Neural progenitor cell (in vitro differentiated cells): ENCODE data around the gene DOK5. TPM values are rescaled to one million over a fixed set of nuclear protein-coding genes. Genes with fewer than 3 reads are reported as not detected.

Experiments
- DNase-seq: peaks from one replicate; pipeline ENCODE4 v3.0.0-alpha.2; 2016; ENCODE audit warnings: low spot score
- H2AFZ ChIP-seq: fragments of 200-600 bp; sonication (generic); replicated peaks from 2 replicates; pipeline ENCODE4 v1.6.1; 2016; ENCODE audit warnings: antibody characterized with exemption
- H3F3A ChIP-seq: fragments of 200-600 bp; sonication (generic); 2 replicates; pipeline ENCODE4 v1.6.1; 2016; ENCODE audit warnings: antibody characterized with exemption, low read depth
- H3K27ac ChIP-seq: fragments of 200-600 bp; sonication (generic); 2 replicates; pipeline ENCODE4 v1.5.1; 2016; ENCODE audit warnings: mild to moderate bottlenecking
- H3K27me3 ChIP-seq: fragments of 200-600 bp; sonication (generic); 2 replicates; pipeline ENCODE4 v1.6.1; 2016; ENCODE audit warnings: mild to moderate bottlenecking, moderate library complexity
- H3K36me3 ChIP-seq: fragments of 200-600 bp; sonication (generic); 2 replicates; pipeline ENCODE4 v1.5.1; 2016
- H3K4me1 ChIP-seq: fragments of 200-600 bp; sonication (generic); 2 replicates; pipeline ENCODE4 v1.6.1; 2016; ENCODE audit warnings: mixed run types
- H3K4me2 ChIP-seq: fragments of 200-600 bp; sonication (generic); 2 replicates; pipeline ENCODE4 v1.6.1; 2016
- H3K4me3 ChIP-seq: fragments of 200-600 bp; sonication (generic); 2 replicates; pipeline ENCODE4 v1.5.1; 2016
- H3K79me2 ChIP-seq: fragments of 200-600 bp; sonication (generic); 2 replicates; pipeline ENCODE4 v1.6.1; 2016; ENCODE audit warnings: low read depth
- H3K9ac ChIP-seq: fragments of 200-600 bp; sonication (generic); 2 replicates; pipeline ENCODE4 v1.6.1; 2016
- H3K9me3 ChIP-seq: fragments of 200-600 bp; sonication (generic); 2 replicates; pipeline ENCODE4 v1.5.1; 2016; ENCODE audit warnings: low read depth
- H4K20me1 ChIP-seq: fragments of 200-600 bp; sonication (generic); 2 replicates; pipeline ENCODE4 v1.6.1; 2016; ENCODE audit warnings: low read depth
- H3K27ac Mint-ChIP-seq: 3 replicates; pipeline ENCODE4 v1.8.0; 2021; ENCODE audit warnings: mixed read lengths
- H3K27me3 Mint-ChIP-seq: 2 replicates; pipeline ENCODE4 v1.8.0; 2022; ENCODE audit warnings: low read depth, mild to moderate bottlenecking, inconsistent platforms, moderate library complexity, mixed read lengths; ENCODE audit not compliant: insufficient read depth
- H3K36me3 Mint-ChIP-seq: 3 replicates; pipeline ENCODE4 v1.8.0; 2021; ENCODE audit warnings: mixed read lengths
- H3K4me1 Mint-ChIP-seq: 3 replicates; pipeline ENCODE4 v1.8.0; 2021; ENCODE audit warnings: mixed read lengths
- H3K4me3 Mint-ChIP-seq: 3 replicates; pipeline ENCODE4 v1.8.0; 2021; ENCODE audit warnings: mild to moderate bottlenecking, moderate library complexity, mixed read lengths
- H3K9me3 Mint-ChIP-seq: 3 replicates; pipeline ENCODE4 v1.8.0; 2020; ENCODE audit warnings: mixed read lengths
- CTCF ChIP-seq: fragments of 200-600 bp; sonication (generic); IDR thresholded peaks from 2 replicates; pipeline ENCODE4 v1.5.1; 2017; ENCODE audit warnings: antibody characterized with exemption, mild to moderate bottlenecking
- EZH2 ChIP-seq: fragments of 200-600 bp; sonication (generic); IDR thresholded peaks from 2 replicates; pipeline ENCODE4 v1.6.1; 2017; ENCODE audit warnings: antibody characterized with exemption, mild to moderate bottlenecking, moderate library complexity
- EZH2phosphoT487 ChIP-seq: fragments of 200-600 bp; sonication (generic); IDR thresholded peaks from 2 replicates; pipeline ENCODE4 v1.6.1; 2017; ENCODE audit warnings: antibody characterized with exemption
- total RNA-seq: library from RNA; depleted of rRNA; stranded (reverse); fragments of >200 nt; gene quantifications from 2 replicates; pipeline ENCODE4 v1.2.3, GENCODE V29; 2015; ENCODE audit warnings: low replicate concordance

DOK5 gene
- total RNA-seq, 1 donor from 2014 or later, result 3.1 TPM

GRCh38 chr20:54658525-54658924 lies 183.1 kb downstream of the DOK5 start:
- Histone ChIP-seq H3K79me2 (no peaks in the 10 kb centered on the region), H3K4me2 (no peak overlapping the region), H4K20me1 (no peaks in the 10 kb centered on the region), H3K4me3 (no peak overlapping the region), H2AFZ (no peak overlapping the region), H3K4me1 (peaks cover 35% of the 10 kb centered on the region), H3F3A (peaks cover 27% of the 10 kb centered on the region), H3K27ac (no peak overlapping the region), H3K9ac (no peak overlapping the region), H3K36me3 (no peaks in the 10 kb centered on the region), H3K9me3 (no peaks in the 10 kb centered on the region), H3K27me3 (no peaks in the 10 kb centered on the region)
- Mint-ChIP-seq H3K4me3 (no peak overlapping the region), H3K36me3 (peaks cover 4% of the 10 kb centered on the region), H3K27me3 (peaks cover 4% of the 10 kb centered on the region), H3K9me3 (peaks cover 7% of the 10 kb centered on the region), H3K27ac (no peak overlapping the region), H3K4me1 (peaks cover 71% of the 10 kb centered on the region)
- no peak for TF ChIP-seq EZH2
- TF ChIP-seq CTCF, result no peak
- no peak for TF ChIP-seq EZH2phosphoT487
- no peak for DNase-seq

- Mint-ChIP-seq H3K36me3 (peaks cover 4% of the 10 kb centered on the region), H3K27me3 (peaks cover 10% of the 10 kb centered on the region), H3K4me3 (no peak overlapping the region), H3K9me3 (peaks cover 13% of the 10 kb centered on the region), H3K4me1 (peaks cover 70% of the 10 kb centered on the region), H3K27ac (peak overlapping the region; percentile 87)
- H3K36me3 ChIP-seq, result no peaks in the 10 kb centered on the region
- H3K9ac ChIP-seq, result no peak overlapping the region
- H3K27ac ChIP-seq, result peak overlapping the region; percentile 9
- no peak overlapping the region for H2AFZ ChIP-seq
- peak overlapping the region; percentile 17 for H3K4me3 ChIP-seq
- H3K27me3 ChIP-seq, result no peaks in the 10 kb centered on the region
- peaks cover 27% of the 10 kb centered on the region for H3F3A ChIP-seq
- TF ChIP-seq EZH2 (no peak), CTCF (no peak), EZH2phosphoT487 (no peak)
- peak overlapping the region; percentile 58 for H3K4me2 ChIP-seq
- H3K79me2 ChIP-seq, result no peaks in the 10 kb centered on the region
- no peak for DNase-seq
- H4K20me1 ChIP-seq, result no peaks in the 10 kb centered on the region
- peaks cover 28% of the 10 kb centered on the region for H3K4me1 ChIP-seq
- no peaks in the 10 kb centered on the region for H3K9me3 ChIP-seq
These were observed 185.9 kb downstream of the DOK5 start for GRCh38 chr20:54661265-54661664.

- Histone ChIP-seq H3K9me3 (no peaks in the 10 kb centered on the region), H3K79me2 (no peaks in the 10 kb centered on the region), H3K4me2 (peak overlapping the region; percentile 58), H3K27me3 (no peaks in the 10 kb centered on the region), H3K4me3 (peak overlapping the region; percentile 17), H2AFZ (no peak overlapping the region), H4K20me1 (no peaks in the 10 kb centered on the region), H3K4me1 (peaks cover 28% of the 10 kb centered on the region), H3F3A (peaks cover 27% of the 10 kb centered on the region), H3K9ac (no peak overlapping the region), H3K27ac (peak overlapping the region; percentile 9), H3K36me3 (no peaks in the 10 kb centered on the region)
- TF ChIP-seq EZH2 (no peak), EZH2phosphoT487 (no peak), CTCF (no peak)
- peak overlapping the region; percentile 97 for H3K27ac Mint-ChIP-seq
- peak overlapping the region; percentile 31 for H3K4me3 Mint-ChIP-seq
- H3K4me1 Mint-ChIP-seq, result peaks cover 69% of the 10 kb centered on the region
- H3K36me3 Mint-ChIP-seq, result peaks cover 5% of the 10 kb centered on the region
- DNase-seq, result peak; percentile 81
- peaks cover 8% of the 10 kb centered on the region for H3K27me3 Mint-ChIP-seq
- peaks cover 12% of the 10 kb centered on the region for H3K9me3 Mint-ChIP-seq
These were observed 186.6 kb downstream of the DOK5 start for GRCh38 chr20:54661880-54662465.
